HepG2 (cell line): Measurements from ENCODE around the gene ARHGAP45. TPM values are rescaled to one million over a fixed set of nuclear protein-coding genes. Genes with fewer than 3 reads are reported as not detected.

ENCODE experiments used
- ATF7 ChIP-seq, 2 experiments: fragments of 450-650 bp in 1 of 2; sonication (generic) in 1 of 2; formaldehyde crosslinking in 1 of 2; IDR thresholded peaks; 2 replicates each; pipeline versions ENCODE4 v1.4.0 to v1.6.1; 2016 to 2020; ENCODE audit warnings: antibody characterized with exemption in 1 of 2, mild to moderate bottlenecking in 1 of 2, missing genetic modification reagents in 1 of 2
- BRD4 ChIP-seq: sonication (generic); formaldehyde crosslinking; IDR thresholded peaks from 2 replicates; pipeline ENCODE4 v1.4.0; 2020; ENCODE audit warnings: missing genetic modification reagents
- DMAP1 ChIP-seq: IDR thresholded peaks from 2 replicates; pipeline ENCODE4 v1.6.1; 2016
- ETV5 ChIP-seq: IDR thresholded peaks from 2 replicates; pipeline ENCODE4 v1.6.1; 2018; ENCODE audit warnings: missing biosample characterization, missing genetic modification reagents, inconsistent platforms, borderline replicate concordance
- FOXJ3 ChIP-seq: sonication (generic); formaldehyde crosslinking; IDR thresholded peaks from 2 replicates; pipeline ENCODE4 v1.4.0; 2020; ENCODE audit warnings: missing genetic modification reagents, mild to moderate bottlenecking, borderline replicate concordance
- FOXM1 ChIP-seq: sonication (generic); formaldehyde crosslinking; IDR thresholded peaks from 2 replicates; pipeline ENCODE4 v1.5.0; 2020; ENCODE audit warnings: missing genetic modification reagents
- HNRNPH1 ChIP-seq: fragments of 200-400 bp; formaldehyde crosslinking; optimal IDR thresholded peaks from 2 replicates; pipeline ENCODE3; 2017; ENCODE audit warnings: mild to moderate bottlenecking, low read depth, low read length
- NFIB ChIP-seq: sonication (generic); formaldehyde crosslinking; IDR thresholded peaks from 2 replicates; pipeline ENCODE4 v1.9.0; 2021; ENCODE audit warnings: missing genetic modification reagents, mild to moderate bottlenecking, borderline replicate concordance
- POGZ ChIP-seq: sonication (generic); formaldehyde crosslinking; IDR thresholded peaks from 2 replicates; pipeline ENCODE4 v1.4.0; 2020; ENCODE audit warnings: mild to moderate bottlenecking, missing genetic modification reagents
- RARA ChIP-seq: IDR thresholded peaks from 2 replicates; pipeline ENCODE4 v1.6.1; 2016; ENCODE audit warnings: missing genetic modification reagents, missing compliant biosample characterization
- THAP11 ChIP-seq: IDR thresholded peaks from 2 replicates; pipeline ENCODE4 v1.6.1; 2016; ENCODE audit warnings: missing biosample characterization, missing genetic modification reagents
- ZHX2 ChIP-seq, 2 experiments: sonication (generic) in 1 of 2; formaldehyde crosslinking in 1 of 2; IDR thresholded peaks; 2 replicates each; pipeline versions ENCODE4 v1.6.1 to v1.9.0; 2014 to 2022; ENCODE audit warnings: antibody characterized with exemption in 1 of 2, borderline replicate concordance in 1 of 2, inconsistent platforms in 1 of 2, low read depth in 1 of 2, missing genetic modification reagents in 1 of 2
- ZMYM2 ChIP-seq: sonication (generic); formaldehyde crosslinking; IDR thresholded peaks from 2 replicates; pipeline ENCODE4 v1.8.0; 2022; ENCODE audit warnings: mild to moderate bottlenecking, missing genetic modification reagents
- ZNF282 ChIP-seq: fragments of 450-650 bp; IDR thresholded peaks from 2 replicates; pipeline ENCODE4 v1.6.1; 2018; ENCODE audit not compliant: partially characterized antibody
- ZNF343 ChIP-seq: sonication (generic); formaldehyde crosslinking; IDR thresholded peaks from 2 replicates; pipeline ENCODE4 v1.4.0; 2020; ENCODE audit warnings: mild to moderate bottlenecking, missing genetic modification reagents
- ZNF598 ChIP-seq: sonication (generic); formaldehyde crosslinking; IDR thresholded peaks from 2 replicates; pipeline ENCODE4 v1.5.1; 2020; ENCODE audit warnings: mild to moderate bottlenecking, missing genetic modification reagents, borderline replicate concordance
- ZNF746 ChIP-seq: sonication (generic); formaldehyde crosslinking; IDR thresholded peaks from 2 replicates; pipeline ENCODE4 v1.8.0; 2022; ENCODE audit warnings: mild to moderate bottlenecking, missing genetic modification reagents
- ZNF780A ChIP-seq: sonication (generic); formaldehyde crosslinking; IDR thresholded peaks from 2 replicates; pipeline ENCODE4 v1.8.0; 2022; ENCODE audit warnings: mild to moderate bottlenecking, missing genetic modification reagents, moderate library complexity
- ZNF781 ChIP-seq: sonication (generic); formaldehyde crosslinking; IDR thresholded peaks from 2 replicates; pipeline ENCODE4 v1.5.1; 2020; ENCODE audit warnings: borderline replicate concordance, mild to moderate bottlenecking, missing genetic modification reagents; ENCODE audit errors: not compliant biosample characterization
- ZNF850 ChIP-seq: sonication (generic); formaldehyde crosslinking; conservative IDR thresholded peaks from 2 replicates; pipeline ENCODE4 v1.9.0; 2021; ENCODE audit warnings: mild to moderate bottlenecking, missing genetic modification reagents
- ZXDC ChIP-seq: sonication (generic); formaldehyde crosslinking; IDR thresholded peaks from 2 replicates; pipeline ENCODE4 v1.5.0; 2020; ENCODE audit warnings: mild to moderate bottlenecking, missing genetic modification reagents
- polyA plus RNA-seq, 8 experiments: library from polyadenylated mRNA; depleted of rRNA in 3 of 8; stranded (reverse) in 7 of 8; unstranded in 1 of 8; fragments of >200 nt; fragmentation: Illumina TruSeq in 4 of 8; extraction: Trizol in 4 of 8; gene quantifications; 2 replicates each; pipeline versions ENCODE4 v1.2.1 to v1.2.3, GENCODE V29; 2011 to 2016; ENCODE audit warnings: low read depth in 4 of 8, missing spikeins in 1 of 8, mixed read lengths in 1 of 8; ENCODE audit not compliant: insufficient read depth in 1 of 8
- total RNA-seq, 5 experiments: library from RNA; depleted of rRNA; stranded (reverse); fragments of >200 nt; fragmentation: Illumina TruSeq; extraction: Trizol; gene quantifications; 2 replicates each; pipeline ENCODE4 v1.2.3, GENCODE V29; 2016; ENCODE audit warnings: low read depth in 1 of 5

Gene ARHGAP45
- total and polyA plus RNA-seq, 2 of the 13 experiments (the other 11 are each of a cell fraction or from before 2014, with no cell fraction given): 0.84 to 32.0 TPM

DNA sequence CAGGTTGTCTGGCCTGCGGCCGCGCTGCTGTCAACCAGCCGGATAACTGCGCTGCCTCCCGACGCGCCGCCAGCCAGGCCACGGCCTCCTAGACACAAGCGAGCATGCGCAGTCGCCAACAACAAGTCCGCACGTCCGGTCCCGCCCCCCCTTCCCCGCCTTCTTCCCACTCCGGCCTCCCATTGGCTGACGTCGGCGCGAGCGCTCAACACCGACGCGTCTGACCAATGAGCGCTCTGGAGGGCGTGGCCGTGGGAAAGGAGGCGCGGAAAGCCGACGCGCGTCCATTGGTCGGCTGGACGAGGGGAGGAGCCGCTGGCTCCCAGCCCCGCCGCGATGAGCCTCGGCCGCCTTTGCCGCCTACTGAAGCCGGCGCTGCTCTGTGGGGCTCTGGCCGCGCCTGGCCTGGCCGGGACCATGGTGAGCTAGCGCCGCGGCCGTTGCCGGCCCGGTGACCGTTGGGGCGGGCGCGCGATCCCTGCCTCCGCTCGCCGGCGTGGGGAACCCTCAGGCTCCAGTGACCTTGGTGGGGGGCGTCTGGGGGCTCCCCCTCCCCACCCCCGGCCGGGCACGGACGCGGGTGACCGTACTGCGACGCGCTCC is 36.8 kb downstream of the ARHGAP45 start, which contains the start of gene GPX4 (continued):
- no peak for TF ChIP-seq FOXM1 (CRISPR knock-in tag)
- no peak; the same call in 1 of the 2 replicates for TF ChIP-seq BRD4 (CRISPR knock-in tag)
- no peak for TF ChIP-seq POGZ
- TF ChIP-seq ETV5: peak; percentile 19; the same call in 1 of the 2 replicates
- TF ChIP-seq ZNF746 (CRISPR knock-in tag): no peak; the same call in 1 of the 2 replicates
- no peak for TF ChIP-seq HNRNPH1
- TF ChIP-seq FOXJ3 (CRISPR knock-in tag): no peak
- no peak for TF ChIP-seq ZNF781 (CRISPR knock-in tag)
- no peak for TF ChIP-seq ZNF780A (CRISPR knock-in tag)
- no peak for TF ChIP-seq NFIB (CRISPR knock-in tag)
- 0 out of 2 replicates have a peak, but pooled peaks have one; percentile 56 for TF ChIP-seq ZNF598
- no peak for TF ChIP-seq ZNF282
- TF ChIP-seq THAP11 (CRISPR knock-in tag): peak; percentile 72
- no peak for TF ChIP-seq DMAP1
- TF ChIP-seq ZHX2 (IDR thresholded peaks at IDR 0.05; ENCODE audit: low read depth): no peak
- no peak for TF ChIP-seq ZHX2 (CRISPR knock-in tag; IDR thresholded peaks at IDR 0.05; ENCODE audit: borderline replicate concordance)
- no peak for TF ChIP-seq RARA (CRISPR knock-in tag)
- TF ChIP-seq ZMYM2: no peak
- TF ChIP-seq ZNF850 (CRISPR knock-in tag): peak; percentile 86; the same call in 1 of the 2 replicates
- TF ChIP-seq ZNF343 (CRISPR knock-in tag): no peak
- 0 out of 2 replicates have a peak, but pooled peaks have one; percentile 39 for TF ChIP-seq ZXDC (CRISPR knock-in tag)
- no peak for TF ChIP-seq ATF7 (IDR thresholded peaks at IDR 0.05)
- TF ChIP-seq ATF7 (CRISPR knock-in tag; IDR thresholded peaks at IDR 0.05): no peak
